WTC11 (cell line): ENCODE results near the gene OSBPL10. TPM values are rescaled to one million over a fixed set of nuclear protein-coding genes. Genes with fewer than 3 reads are reported as not detected.
"Not testable (repeated sequence)": the region's sequence is repeated elsewhere in the genome, so short reads cannot be mapped to it uniquely, and the experiment has no call there.

Experiments
- ATAC-seq: fragments of 200-7000 bp; cut with Tn5 transposase; 2 replicates; pipeline ENCODE4 v1.10.0; 2021; ENCODE audit warnings: mild to moderate bottlenecking, moderate library complexity
- CTCF ChIA-PET: fragments of 300-600 bp; sonication (Branson Sonifier 250); formaldehyde crosslinking; loops from one replicate; lab custom pipeline; 2021; ENCODE audit warnings: antibody characterized with exemption; lab: Charles Lee
- POLR2A ChIA-PET: fragments of 350-600 bp; sonication (Branson Sonifier 250); formaldehyde crosslinking; loops from one replicate; lab custom pipeline; 2021; ENCODE audit warnings: antibody characterized with exemption; lab: Charles Lee
- DNase-seq: peaks from one replicate; pipeline ENCODE4 v3.0.0; 2021; ENCODE audit warnings: low spot score
- H3K27ac Mint-ChIP-seq: 2 replicates; pipeline ENCODE4 v1.8.0; 2021; ENCODE audit warnings: mixed read lengths
- H3K27me3 Mint-ChIP-seq: 2 replicates; pipeline ENCODE4 v1.8.0; 2021; ENCODE audit warnings: low read depth, mild to moderate bottlenecking, moderate library complexity, mixed read lengths
- H3K36me3 Mint-ChIP-seq: 2 replicates; pipeline ENCODE4 v1.8.0; 2021; ENCODE audit warnings: mixed read lengths
- H3K4me1 Mint-ChIP-seq: 2 replicates; pipeline ENCODE4 v1.8.0; 2022; ENCODE audit warnings: mixed read lengths
- H3K4me3 Mint-ChIP-seq: 2 replicates; pipeline ENCODE4 v1.8.0; 2021; ENCODE audit warnings: mild to moderate bottlenecking, moderate library complexity, mixed read lengths
- H3K9me3 Mint-ChIP-seq: 2 replicates; pipeline ENCODE4 v1.8.0; 2021; ENCODE audit warnings: mixed read lengths
- AR ChIP-seq: fragments of 250-450 bp; sonication (Bioruptor Pico); IDR thresholded peaks from 2 replicates; pipeline ENCODE4 v1.9.0; 2021; ENCODE audit warnings: mild to moderate bottlenecking
- CBFB ChIP-seq: sonication (generic); formaldehyde crosslinking; IDR thresholded peaks from 2 replicates; pipeline ENCODE4 v1.8.1; 2022; ENCODE audit warnings: mild to moderate bottlenecking, low read depth, missing genetic modification reagents
- CREB1 ChIP-seq: sonication (generic); formaldehyde crosslinking; IDR thresholded peaks from 2 replicates; pipeline ENCODE4 v1.8.0; 2023; ENCODE audit warnings: mild to moderate bottlenecking, missing genetic modification reagents
- CREM ChIP-seq: sonication (generic); formaldehyde crosslinking; IDR thresholded peaks from 2 replicates; pipeline ENCODE4 v1.8.1; 2022; ENCODE audit warnings: mild to moderate bottlenecking, missing genetic modification reagents, moderate library complexity
- CTCF ChIP-seq: fragments of 200-600 bp; IDR thresholded peaks from 2 replicates; pipeline ENCODE4 v1.8.0; 2022; ENCODE audit warnings: antibody characterized with exemption
- E2F1 ChIP-seq: sonication (generic); formaldehyde crosslinking; IDR thresholded peaks from 2 replicates; pipeline ENCODE4 v1.8.0; 2022; ENCODE audit warnings: mild to moderate bottlenecking, missing genetic modification reagents
- EMX1 ChIP-seq: fragments of 250-450 bp; sonication (Bioruptor Pico); IDR thresholded peaks from 2 replicates; pipeline ENCODE4 v1.8.0; 2021; ENCODE audit warnings: mild to moderate bottlenecking
- ESRRA ChIP-seq: sonication (generic); formaldehyde crosslinking; IDR thresholded peaks from 2 replicates; pipeline ENCODE4 v1.8.1; 2022; ENCODE audit warnings: mild to moderate bottlenecking, missing genetic modification reagents, borderline replicate concordance
- FOXJ3 ChIP-seq: sonication (generic); formaldehyde crosslinking; IDR thresholded peaks from 2 replicates; pipeline ENCODE4 v1.9.0; 2021; ENCODE audit warnings: missing genetic modification reagents, mild to moderate bottlenecking, borderline replicate concordance
- GTF2I ChIP-seq: fragments of 250-450 bp; sonication (Bioruptor Pico); conservative IDR thresholded peaks from 2 replicates; pipeline ENCODE4 v1.4.0; 2021; ENCODE audit warnings: mild to moderate bottlenecking
- MAX ChIP-seq: sonication (generic); formaldehyde crosslinking; IDR thresholded peaks from 2 replicates; pipeline ENCODE4 v1.8.0; 2022; ENCODE audit warnings: mild to moderate bottlenecking, missing genetic modification reagents
- NR1H2 ChIP-seq: sonication (generic); formaldehyde crosslinking; IDR thresholded peaks from 2 replicates; pipeline ENCODE4 v1.9.0; 2021; ENCODE audit warnings: mild to moderate bottlenecking, moderate library complexity, missing genetic modification reagents
- RORB ChIP-seq: fragments of 250-450 bp; sonication (Bioruptor Pico); IDR thresholded peaks from 2 replicates; pipeline ENCODE4 v1.9.0; 2021; ENCODE audit warnings: mild to moderate bottlenecking
- SMAD4 ChIP-seq: sonication (generic); formaldehyde crosslinking; IDR thresholded peaks from 2 replicates; pipeline ENCODE4 v1.8.0; 2022; ENCODE audit warnings: mild to moderate bottlenecking, missing genetic modification reagents
- SP1 ChIP-seq: sonication (generic); formaldehyde crosslinking; conservative IDR thresholded peaks from 2 replicates; pipeline ENCODE4 v1.8.1; 2022; ENCODE audit warnings: missing genetic modification reagents
- TEAD4 ChIP-seq: sonication (generic); formaldehyde crosslinking; IDR thresholded peaks from 2 replicates; pipeline ENCODE4 v1.8.0; 2022; ENCODE audit warnings: mild to moderate bottlenecking, missing genetic modification reagents
- ZNF281 ChIP-seq: sonication (generic); formaldehyde crosslinking; IDR thresholded peaks from 2 replicates; pipeline ENCODE4 v1.8.0; 2023; ENCODE audit warnings: mild to moderate bottlenecking, missing genetic modification reagents
- total RNA-seq: library from RNA; stranded (reverse); gene quantifications from 3 replicates; pipeline ENCODE4 v1.2.3, GENCODE V29; 2021

The OSBPL10 gene
- total RNA-seq, 1 experiment from 2014 or later = 84.1 TPM

- Mint-ChIP-seq H3K27me3 (no peaks in the 10 kb centered on the region; the same call in none of the 2 replicates), H3K36me3 (no peaks in the 10 kb centered on the region), H3K4me1 (peaks cover 6% of the 10 kb centered on the region), H3K4me3 (no peak overlapping the region), H3K27ac (no peak overlapping the region; the same call in 1 of the 2 replicates)
- peak; percentile 81 for ATAC-seq
- DNase-seq = no peak
- TF ChIP-seq SP1 (CRISPR knock-in tag) (no peak), GTF2I (CRISPR knock-in tag) (no peak), E2F1 (CRISPR knock-in tag) (no peak), CTCF (peak; percentile 77), CREM (no peak), CREB1 (CRISPR knock-in tag) (no peak), AR (CRISPR knock-in tag) (no peak)
- TF ChIP-seq, all 79 proteins: peak for 1
- CTCF ChIA-PET = interaction anchor here (0.6 to 3.1 kb wide), 18 partner anchors 9 to 960 kb away, joined by 3 to 16 read pairs (median 4); partner anchors contain the start of genes OSBPL10 and ZNF860
- POLR2A ChIA-PET = no interaction called here
- peaks cover 12% of the 10 kb centered on the region for H3K9me3 Mint-ChIP-seq
Observed at GRCh38 chr3:32018757-32019564, 37.9 kb upstream of the OSBPL10 start.

GRCh38 chr3:32017286-32017685, 36.2 kb upstream of the OSBPL10 start:
- Mint-ChIP-seq H3K4me1 (peaks cover 6% of the 10 kb centered on the region), H3K9me3 (peaks cover 25% of the 10 kb centered on the region), H3K27ac (no peak overlapping the region), H3K4me3 (no peak overlapping the region), H3K27me3 (peaks cover 4% of the 10 kb centered on the region), H3K36me3 (peaks cover 8% of the 10 kb centered on the region; the same call in 1 of the 2 replicates)
- no peak for ATAC-seq
- TF ChIP-seq ESRRA (CRISPR knock-in tag) (no peak), EMX1 (CRISPR knock-in tag) (no peak), FOXJ3 (CRISPR knock-in tag) (no peak), MAX (CRISPR knock-in tag) (no peak), CBFB (CRISPR knock-in tag) (no peak), NR1H2 (CRISPR knock-in tag) (no peak), RORB (no peak), ZNF281 (CRISPR knock-in tag) (no peak), AR (CRISPR knock-in tag) (no peak), TEAD4 (CRISPR knock-in tag) (no peak), SMAD4 (CRISPR knock-in tag) (no peak)
- CTCF ChIA-PET = interaction anchor here (1.0 to 3.1 kb wide), 3 partner anchors 127 to 293 kb away, joined by 3 to 16 read pairs (median 14); no protein-coding TSS in a partner anchor
- DNase-seq = no peak
- POLR2A ChIA-PET = no interaction called here

GRCh38 chr3:32015638-32016037, 34.6 kb upstream of the OSBPL10 start:
- CTCF ChIA-PET, H3K4me3 Mint-ChIP-seq, ATAC-seq, DNase-seq, H3K4me1 Mint-ChIP-seq, H3K27ac Mint-ChIP-seq, POLR2A ChIA-PET, H3K27me3 Mint-ChIP-seq: not testable (repeated sequence)
- Mint-ChIP-seq H3K9me3 (peaks cover 36% of the 10 kb centered on the region), H3K36me3 (peaks cover 19% of the 10 kb centered on the region)
